PFSK-1 (cell line): ENCODE data around the gene BTN1A1.

Experiments used
- FOXP2 ChIP-seq: optimal IDR thresholded peaks from 2 replicates; pipeline ENCODE3; 2011; ENCODE audit warnings: borderline replicate concordance, control low read depth, inconsistent platforms; ENCODE audit not compliant: insufficient read depth; ENCODE audit errors: extremely low read length, extremely low read depth
- POLR2AphosphoS5 ChIP-seq: IDR thresholded peaks from 2 replicates; pipeline ENCODE4 v1.6.1; 2012; ENCODE audit warnings: low read depth, mild to moderate bottlenecking, control low read depth, low read length, moderate library complexity
- SIN3A ChIP-seq: IDR thresholded peaks from 2 replicates; pipeline ENCODE4 v1.6.1; 2012; ENCODE audit warnings: mild to moderate bottlenecking, low read length, moderate library complexity, borderline replicate concordance; ENCODE audit not compliant: insufficient read depth
- TAF1 ChIP-seq: IDR thresholded peaks from 2 replicates; pipeline ENCODE4 v1.6.1; 2012; ENCODE audit warnings: low read length, control low read depth, borderline replicate concordance; ENCODE audit not compliant: insufficient read depth
- TF ChIP-seq, protein P1 (sequence below), 2 experiments: IDR thresholded peaks; 2 replicates each; pipeline versions ENCODE4 v1.6.1 to v1.8.0; 2011 to 2012; ENCODE audit warnings: low read depth in 2 of 2, low read length in 2 of 2, control low read depth in 1 of 2, inconsistent platforms in 1 of 2, mild to moderate bottlenecking in 1 of 2, moderate library complexity in 1 of 2; ENCODE audit not compliant: insufficient read depth in 1 of 2

BTN1A1 gene

DNA sequence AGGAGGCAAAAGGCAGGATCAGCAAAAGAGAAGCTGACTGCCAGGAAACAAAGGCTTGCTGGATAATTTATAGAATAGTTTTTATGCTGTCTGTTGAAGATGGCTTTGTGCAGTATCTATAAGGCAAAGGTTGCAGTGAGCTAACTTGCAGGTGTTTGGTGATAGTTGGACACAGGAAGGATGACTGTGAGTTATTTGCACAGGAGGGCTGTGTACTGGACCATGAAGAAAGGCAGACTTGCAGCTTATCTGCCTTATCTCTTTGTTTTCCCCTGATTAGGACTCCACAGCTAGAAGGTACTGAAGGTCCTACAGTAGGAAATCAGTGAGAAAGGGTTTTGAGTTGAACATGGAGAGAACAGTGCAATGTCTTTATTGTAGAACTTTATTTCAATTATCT, 2.1 kb downstream of the BTN1A1 start:
- TF ChIP-seq TAF1 = no peak
- TF ChIP-seq, protein P1, sequence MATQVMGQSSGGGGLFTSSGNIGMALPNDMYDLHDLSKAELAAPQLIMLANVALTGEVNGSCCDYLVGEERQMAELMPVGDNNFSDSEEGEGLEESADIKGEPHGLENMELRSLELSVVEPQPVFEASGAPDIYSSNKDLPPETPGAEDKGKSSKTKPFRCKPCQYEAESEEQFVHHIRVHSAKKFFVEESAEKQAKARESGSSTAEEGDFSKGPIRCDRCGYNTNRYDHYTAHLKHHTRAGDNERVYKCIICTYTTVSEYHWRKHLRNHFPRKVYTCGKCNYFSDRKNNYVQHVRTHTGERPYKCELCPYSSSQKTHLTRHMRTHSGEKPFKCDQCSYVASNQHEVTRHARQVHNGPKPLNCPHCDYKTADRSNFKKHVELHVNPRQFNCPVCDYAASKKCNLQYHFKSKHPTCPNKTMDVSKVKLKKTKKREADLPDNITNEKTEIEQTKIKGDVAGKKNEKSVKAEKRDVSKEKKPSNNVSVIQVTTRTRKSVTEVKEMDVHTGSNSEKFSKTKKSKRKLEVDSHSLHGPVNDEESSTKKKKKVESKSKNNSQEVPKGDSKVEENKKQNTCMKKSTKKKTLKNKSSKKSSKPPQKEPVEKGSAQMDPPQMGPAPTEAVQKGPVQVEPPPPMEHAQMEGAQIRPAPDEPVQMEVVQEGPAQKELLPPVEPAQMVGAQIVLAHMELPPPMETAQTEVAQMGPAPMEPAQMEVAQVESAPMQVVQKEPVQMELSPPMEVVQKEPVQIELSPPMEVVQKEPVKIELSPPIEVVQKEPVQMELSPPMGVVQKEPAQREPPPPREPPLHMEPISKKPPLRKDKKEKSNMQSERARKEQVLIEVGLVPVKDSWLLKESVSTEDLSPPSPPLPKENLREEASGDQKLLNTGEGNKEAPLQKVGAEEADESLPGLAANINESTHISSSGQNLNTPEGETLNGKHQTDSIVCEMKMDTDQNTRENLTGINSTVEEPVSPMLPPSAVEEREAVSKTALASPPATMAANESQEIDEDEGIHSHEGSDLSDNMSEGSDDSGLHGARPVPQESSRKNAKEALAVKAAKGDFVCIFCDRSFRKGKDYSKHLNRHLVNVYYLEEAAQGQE (IDR thresholded peaks at IDR 0.05; ENCODE audit: insufficient read depth in 1 of 2, low read depth in 2 of 2, low read length in 2 of 2) = no peak
- TF ChIP-seq POLR2AphosphoS5 = no peak
- TF ChIP-seq SIN3A = no peak
- TF ChIP-seq FOXP2 = no peak

DNA sequence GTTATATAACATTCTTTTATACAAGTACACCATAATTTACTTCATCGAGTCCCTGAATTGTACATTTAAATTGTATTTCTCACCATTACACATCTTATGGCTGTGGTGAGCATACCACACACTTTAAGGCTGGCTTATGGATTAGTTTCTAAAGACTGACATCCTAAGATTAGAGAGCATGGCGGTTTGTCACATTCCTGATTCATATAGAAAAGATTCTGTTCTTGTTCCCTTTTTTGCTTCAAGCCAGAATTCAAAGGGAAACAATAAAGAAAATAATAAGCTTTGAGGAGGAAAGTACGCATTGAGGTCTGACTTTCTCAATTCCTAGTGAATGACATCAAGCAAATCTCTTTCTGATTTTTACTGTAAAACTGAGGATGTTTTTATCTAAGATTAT, 2.5 kb downstream of the BTN1A1 start:
- TF ChIP-seq TAF1 (no peak), FOXP2 (no peak), POLR2AphosphoS5 (no peak), SIN3A (no peak)
- TF ChIP-seq, protein P1 (IDR thresholded peaks at IDR 0.05; ENCODE audit: insufficient read depth in 1 of 2, low read depth in 2 of 2, low read length in 2 of 2) = no peak

DNA sequence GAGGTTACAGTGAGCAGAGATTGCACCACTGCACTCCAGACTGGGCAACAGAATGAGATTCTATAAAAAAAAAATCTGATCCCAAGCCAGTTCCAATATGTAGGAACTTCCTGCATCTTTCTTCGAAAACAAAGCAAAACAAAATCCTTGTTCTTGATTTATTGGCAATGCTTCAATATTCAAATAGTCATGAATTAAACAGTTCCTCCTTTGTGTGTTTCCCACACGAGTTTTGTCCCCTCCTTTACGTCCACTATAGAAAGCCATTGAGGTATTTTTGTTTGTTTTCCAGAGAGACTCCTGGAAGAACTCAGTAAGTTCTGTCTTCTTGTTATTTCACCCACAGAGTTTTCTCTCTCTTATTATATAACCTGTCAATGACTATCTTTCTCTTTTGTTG, 7.6 kb downstream of the BTN1A1 start:
- TF ChIP-seq FOXP2 = no peak
- TF ChIP-seq TAF1 = no peak
- TF ChIP-seq, protein P1 (IDR thresholded peaks at IDR 0.05; ENCODE audit: insufficient read depth in 1 of 2, low read depth in 2 of 2, low read length in 2 of 2) = no peak
- no peak for TF ChIP-seq SIN3A
- no peak for TF ChIP-seq POLR2AphosphoS5

DNA sequence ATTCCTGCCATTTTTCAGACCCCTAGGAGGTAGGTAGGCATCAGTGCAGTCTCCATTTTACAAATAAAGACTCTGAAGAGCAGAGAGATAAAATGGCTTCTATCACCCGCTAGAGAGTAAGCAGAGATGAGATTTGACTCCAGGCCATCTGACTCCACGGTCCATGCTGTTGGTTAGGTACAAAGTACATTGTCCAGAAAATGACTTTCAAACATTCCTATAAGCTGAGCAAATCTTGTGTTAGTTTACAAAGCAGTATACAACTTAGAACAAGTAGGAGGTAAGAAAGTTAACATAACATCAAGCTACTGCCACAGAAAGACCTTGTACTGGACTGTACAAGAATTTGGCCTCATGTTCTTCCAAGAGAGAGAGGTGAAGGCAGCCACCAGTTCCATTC, 14.9 kb downstream of the BTN1A1 start:
- TF ChIP-seq POLR2AphosphoS5 = no peak
- TF ChIP-seq TAF1 = no peak
- no peak for TF ChIP-seq SIN3A

DNA sequence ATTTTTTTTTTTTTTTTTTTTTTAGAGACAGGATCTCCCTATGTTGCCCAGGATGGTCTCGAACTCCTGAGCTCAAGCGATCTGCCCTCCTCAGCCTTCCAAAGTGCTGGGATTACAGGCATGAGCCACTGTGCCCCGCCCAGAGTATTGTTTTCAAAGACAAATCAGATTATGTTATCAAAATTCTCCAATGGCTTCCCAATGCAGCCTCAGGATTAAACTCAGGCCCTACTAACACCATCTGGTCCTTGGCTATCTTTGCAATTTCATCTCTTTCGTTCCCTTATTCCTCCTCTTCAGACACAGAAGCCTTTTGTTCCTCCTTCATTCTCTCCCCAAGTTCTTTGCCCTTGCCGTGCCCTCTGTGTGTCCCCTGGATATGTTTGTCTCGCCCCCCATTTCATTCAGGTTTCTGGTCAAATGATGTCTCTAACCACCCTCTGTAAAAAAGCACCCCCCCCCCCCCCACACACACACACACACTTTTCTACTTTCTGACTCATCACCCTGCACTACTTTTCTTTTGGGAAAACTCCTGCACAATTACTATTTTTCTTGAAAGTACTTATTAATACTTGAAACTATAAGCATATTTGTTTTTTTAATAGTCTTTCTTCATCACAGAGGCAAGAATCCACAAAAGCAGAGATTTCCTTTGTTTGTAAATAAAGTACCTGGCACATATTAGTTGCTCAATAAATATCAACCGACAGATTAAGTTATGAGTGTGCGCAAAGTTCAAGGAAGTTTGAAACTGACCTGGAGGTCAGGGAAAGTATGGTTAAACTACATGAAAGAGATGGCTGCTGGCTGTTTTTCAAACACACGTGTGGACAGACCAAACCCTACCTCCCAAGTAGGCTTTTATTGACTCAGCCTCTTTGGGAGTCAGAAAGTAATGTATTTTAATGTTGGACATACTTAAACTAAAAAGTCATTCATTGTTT, 16.7 kb downstream of the BTN1A1 start:
- TF ChIP-seq FOXP2 = no peak
- no peak for TF ChIP-seq TAF1
- TF ChIP-seq, protein P1 (IDR thresholded peaks at IDR 0.05; ENCODE audit: insufficient read depth in 1 of 2, low read depth in 2 of 2, low read length in 2 of 2) = no peak
- no peak for TF ChIP-seq POLR2AphosphoS5
- TF ChIP-seq SIN3A = no peak
